Measurements from ENCODE around the gene C20orf202. TPM values are rescaled to one million over a fixed set of nuclear protein-coding genes. Genes with fewer than 3 reads are reported as not detected.
A peak's percentile ranks its signal among the peaks of the same experiment; 100 is the strongest.
"Not testable (repeated sequence)": the region's sequence is repeated elsewhere in the genome, so short reads cannot be mapped to it uniquely, and the experiment has no call there.

Gene C20orf202
- total and polyA plus RNA-seq, 9 donors, result 0.20 to 0.73 (median 0.43) TPM

DNA sequence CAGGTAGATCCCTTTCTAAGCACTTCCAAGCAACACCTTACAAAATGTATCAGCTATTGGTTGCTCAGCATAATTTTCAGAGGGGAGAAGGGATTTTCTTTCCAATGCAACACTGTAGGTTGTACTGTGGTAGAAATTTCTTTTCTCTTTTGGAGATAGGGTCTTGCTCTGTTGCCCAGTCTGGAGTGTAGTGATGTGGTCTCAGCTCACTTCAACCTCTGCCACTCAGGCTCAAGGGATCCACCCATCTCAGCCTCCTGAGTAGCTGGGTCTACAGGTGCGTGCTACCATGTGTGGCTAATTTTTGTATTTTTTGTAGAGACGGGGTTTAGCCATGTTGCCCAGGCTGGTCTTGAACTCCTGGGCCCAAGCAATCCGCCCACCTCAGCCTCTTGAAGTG, 38.8 kb downstream of the C20orf202 start:
- no peaks in the 10 kb centered on the region for H3K9me3 ChIP-seq (replicated peaks; ENCODE audit: control insufficient read depth, low read depth, low read length)
- DNase-seq, result no peak
- H3K4me3 ChIP-seq (ENCODE audit: low read length), result no peak overlapping the region
- H3K36me3 ChIP-seq (ENCODE audit: control insufficient read depth, insufficient read depth, low read length), result no peaks in the 10 kb centered on the region
- H3K27ac ChIP-seq (ENCODE audit: low read length), result no peak overlapping the region
- WGBS (ENCODE audit: insufficient coverage), result no CpG with 5 or more reads among the region's 3 CpGs
- no peaks in the 10 kb centered on the region for H3K27me3 ChIP-seq (ENCODE audit: control insufficient read depth, insufficient read depth, low read length)
- H3K4me1 ChIP-seq (ENCODE audit: control insufficient read depth, insufficient read depth, low read length), result no peaks in the 10 kb centered on the region

GRCh38 chr20:1242530-1242929, 39.3 kb downstream of the C20orf202 start:
- no peak for DNase-seq
- no peaks in the 10 kb centered on the region for H3K4me1 ChIP-seq (ENCODE audit: control insufficient read depth, insufficient read depth, low read length)
- no peaks in the 10 kb centered on the region for H3K27me3 ChIP-seq (ENCODE audit: control insufficient read depth, insufficient read depth, low read length)
- H3K36me3 ChIP-seq (ENCODE audit: control insufficient read depth, insufficient read depth, low read length), result no peaks in the 10 kb centered on the region
- no peak overlapping the region for H3K27ac ChIP-seq (ENCODE audit: low read length)
- H3K9me3 ChIP-seq (replicated peaks; ENCODE audit: control insufficient read depth, low read depth, low read length), result no peaks in the 10 kb centered on the region
- H3K4me3 ChIP-seq (ENCODE audit: low read length), result no peak overlapping the region
- WGBS (ENCODE audit: insufficient coverage), result no CpG with 5 or more reads among the region's 2 CpGs

GRCh38 chr20:1245578-1245977, 42.3 kb downstream of the C20orf202 start:
- Histone ChIP-seq H3K9me3 (replicated peaks; ENCODE audit: control insufficient read depth, low read depth, low read length) (no peaks in the 10 kb centered on the region), H3K27me3 (ENCODE audit: control insufficient read depth, insufficient read depth, low read length) (no peaks in the 10 kb centered on the region), H3K27ac (ENCODE audit: low read length) (no peak overlapping the region), H3K4me3 (ENCODE audit: low read length) (no peak overlapping the region), H3K36me3 (ENCODE audit: control insufficient read depth, insufficient read depth, low read length) (no peaks in the 10 kb centered on the region), H3K4me1 (ENCODE audit: control insufficient read depth, insufficient read depth, low read length) (no peaks in the 10 kb centered on the region)
- no peak for DNase-seq
- WGBS (ENCODE audit: insufficient coverage), result no CpG with 5 or more reads among the region's 2 CpGs

GRCh38 chr20:1247689-1248088, 44.4 kb downstream of the C20orf202 start:
- Histone ChIP-seq H3K9me3 (replicated peaks; ENCODE audit: control insufficient read depth, low read depth, low read length) (no peaks in the 10 kb centered on the region), H3K27ac (ENCODE audit: low read length) (no peak overlapping the region), H3K4me1 (ENCODE audit: control insufficient read depth, insufficient read depth, low read length) (no peaks in the 10 kb centered on the region), H3K36me3 (ENCODE audit: control insufficient read depth, insufficient read depth, low read length) (no peaks in the 10 kb centered on the region), H3K4me3 (ENCODE audit: low read length) (no peak overlapping the region), H3K27me3 (ENCODE audit: control insufficient read depth, insufficient read depth, low read length) (no peaks in the 10 kb centered on the region)
- DNase-seq, result no peak

GRCh38 chr20:1250282-1250681, 47.0 kb downstream of the C20orf202 start:
- H3K27ac ChIP-seq (ENCODE audit: low read length); DNase-seq; H3K27me3 ChIP-seq (ENCODE audit: control insufficient read depth, insufficient read depth, low read length); H3K4me1 ChIP-seq (ENCODE audit: control insufficient read depth, insufficient read depth, low read length); H3K4me3 ChIP-seq (ENCODE audit: low read length); H3K9me3 ChIP-seq (replicated peaks; ENCODE audit: control insufficient read depth, low read depth, low read length); H3K36me3 ChIP-seq (ENCODE audit: control insufficient read depth, insufficient read depth, low read length): not testable (repeated sequence)
- WGBS (ENCODE audit: insufficient coverage), result no CpG with 5 or more reads among the region's 2 CpGs

- no peaks in the 10 kb centered on the region for H3K4me1 ChIP-seq (ENCODE audit: control insufficient read depth, insufficient read depth, low read length)
- H3K27ac ChIP-seq (ENCODE audit: low read length), result no peak overlapping the region
- DNase-seq, result no peak
- no peak overlapping the region for H3K4me3 ChIP-seq (ENCODE audit: low read length)
- H3K36me3 ChIP-seq (ENCODE audit: control insufficient read depth, insufficient read depth, low read length), result no peaks in the 10 kb centered on the region
- H3K27me3 ChIP-seq (ENCODE audit: control insufficient read depth, insufficient read depth, low read length), result no peaks in the 10 kb centered on the region
- 75% methylated on average over 3 of the region's 3 CpGs for WGBS (ENCODE audit: insufficient coverage)
- no peaks in the 10 kb centered on the region for H3K9me3 ChIP-seq (replicated peaks; ENCODE audit: control insufficient read depth, low read depth, low read length)
Observed at GRCh38 chr20:1252416-1252815, 49.2 kb downstream of the C20orf202 start.

DNA sequence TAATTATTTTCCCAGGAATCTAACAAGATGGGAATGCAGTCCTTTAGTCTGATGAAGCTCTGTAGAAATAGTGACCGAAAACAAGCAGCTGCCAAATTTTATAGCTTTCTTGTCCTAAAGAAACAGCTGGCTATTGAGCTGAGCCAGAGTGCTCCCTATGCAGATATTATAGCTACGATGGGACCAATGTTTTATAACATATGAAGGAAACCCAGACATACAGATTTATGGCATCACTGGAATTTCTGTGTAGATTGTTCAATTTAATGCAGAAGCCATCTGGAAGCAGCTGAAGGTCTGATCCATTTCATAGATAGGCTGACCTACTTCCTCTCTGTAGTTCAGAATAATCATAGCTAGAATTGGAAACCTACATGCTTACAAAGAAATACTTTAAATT, 51.0 kb downstream of the C20orf202 start:
- 0% methylated on average over 1 of the region's 2 CpGs for WGBS (ENCODE audit: insufficient coverage)
- H3K36me3 ChIP-seq (ENCODE audit: control insufficient read depth, insufficient read depth, low read length), result no peaks in the 10 kb centered on the region
- DNase-seq, result peak; percentile 82
- no peak overlapping the region for H3K4me3 ChIP-seq (ENCODE audit: low read length)
- no peaks in the 10 kb centered on the region for H3K9me3 ChIP-seq (replicated peaks; ENCODE audit: control insufficient read depth, low read depth, low read length)
- no peaks in the 10 kb centered on the region for H3K27me3 ChIP-seq (ENCODE audit: control insufficient read depth, insufficient read depth, low read length)
- no peaks in the 10 kb centered on the region for H3K4me1 ChIP-seq (ENCODE audit: control insufficient read depth, insufficient read depth, low read length)
- no peak overlapping the region for H3K27ac ChIP-seq (ENCODE audit: low read length)

- H3K4me1 ChIP-seq (ENCODE audit: control insufficient read depth, insufficient read depth, low read length), result no peaks in the 10 kb centered on the region
- no peaks in the 10 kb centered on the region for H3K9me3 ChIP-seq (replicated peaks; ENCODE audit: control insufficient read depth, low read depth, low read length)
- no peaks in the 10 kb centered on the region for H3K36me3 ChIP-seq (ENCODE audit: control insufficient read depth, insufficient read depth, low read length)
- no peak overlapping the region for H3K4me3 ChIP-seq (ENCODE audit: low read length)
- no CpG with 5 or more reads among the region's 2 CpGs for WGBS (ENCODE audit: insufficient coverage)
- DNase-seq, result no peak
- no peak overlapping the region for H3K27ac ChIP-seq (ENCODE audit: low read length)
- no peaks in the 10 kb centered on the region for H3K27me3 ChIP-seq (ENCODE audit: control insufficient read depth, insufficient read depth, low read length)
Observed at GRCh38 chr20:1255675-1256074, 52.4 kb downstream of the C20orf202 start.

Other genes with a start within 250 kb of the C20orf202 start
- gene RSPO4, start 201.1 kb upstream of the C20orf202 start, total RNA-seq, result not detected
- under 1 TPM; 0.04 to 0.47 (median 0.19) TPM for gene RSPO4, start 201.1 kb upstream of the C20orf202 start, polyA plus RNA-seq (ENCODE audit: insufficient read depth in 1 of 8, insufficient read length in 8 of 8, low replicate concordance in 1 of 8)
- 25.3 TPM for gene PSMF1, start 84.9 kb upstream of the C20orf202 start, total RNA-seq
- gene PSMF1, start 84.9 kb upstream of the C20orf202 start, polyA plus RNA-seq (ENCODE audit: insufficient read depth in 1 of 8, insufficient read length in 8 of 8, low replicate concordance in 1 of 8), result 100 to 1,000 TPM in 4 of 8 donors, 10 to 100 TPM in 4; 93.7 to 117 (median 99.7) TPM
- gene TMEM74B, start 18.5 kb upstream of the C20orf202 start, total RNA-seq, result 3.1 TPM
- gene TMEM74B, start 18.5 kb upstream of the C20orf202 start, polyA plus RNA-seq (ENCODE audit: insufficient read depth in 1 of 8, insufficient read length in 8 of 8, low replicate concordance in 1 of 8), result 1 to 10 TPM; 2.2 to 6.6 (median 3.6) TPM
- not detected for gene RAD21L1, start 22.6 kb downstream of the C20orf202 start, total RNA-seq
- not detected for gene RAD21L1, start 22.6 kb downstream of the C20orf202 start, polyA plus RNA-seq (ENCODE audit: insufficient read depth in 1 of 8, insufficient read length in 8 of 8, low replicate concordance in 1 of 8)
- 3.9 TPM for gene SNPH, start 62.8 kb downstream of the C20orf202 start, total RNA-seq
- 1 to 10 TPM; 4.0 to 8.0 (median 5.5) TPM for gene SNPH, start 62.8 kb downstream of the C20orf202 start, polyA plus RNA-seq (ENCODE audit: insufficient read depth in 1 of 8, insufficient read length in 8 of 8, low replicate concordance in 1 of 8)
- gene SDCBP2, start 125.7 kb downstream of the C20orf202 start, total RNA-seq, result 2.3 TPM
- 1 to 10 TPM; 1.5 to 6.2 (median 1.8) TPM for gene SDCBP2, start 125.7 kb downstream of the C20orf202 start, polyA plus RNA-seq (ENCODE audit: insufficient read depth in 1 of 8, insufficient read length in 8 of 8, low replicate concordance in 1 of 8)
- 72.7 TPM for gene FKBP1A, start 189.6 kb downstream of the C20orf202 start, total RNA-seq
- gene FKBP1A, start 189.6 kb downstream of the C20orf202 start, polyA plus RNA-seq (ENCODE audit: insufficient read depth in 1 of 8, insufficient read length in 8 of 8, low replicate concordance in 1 of 8), result 100 to 1,000 TPM; 238 to 298 (median 270) TPM

All from muscle of leg (tissue), 11 donors.